Measurements from ENCODE around the gene RICTOR.

RICTOR gene

GRCh38 chr5:39074017-39074814 lies at the start of gene RICTOR:
TSS of gene RICTOR (minus strand) at chr5:39074399. CDS start at chr5:39074377, 22 bp downstream.
- DNase-seq: peak; percentile 52

GRCh38 chr5:39121922-39122321 lies 47.7 kb upstream of the RICTOR start:
- DNase-seq: no peak

GRCh38 chr5:39121315-39121714 lies 47.1 kb upstream of the RICTOR start:
- no peak for DNase-seq

- DNase-seq: no peak
These were observed 45.8 kb upstream of the RICTOR start for GRCh38 chr5:39120052-39120420.

- no peak for DNase-seq
These were observed 45.3 kb upstream of the RICTOR start for GRCh38 chr5:39119404-39120051.

- no peak for DNase-seq
These were observed 44.4 kb upstream of the RICTOR start for GRCh38 chr5:39118638-39119037.

GRCh38 chr5:39117401-39117800 lies 43.2 kb upstream of the RICTOR start:
- no peak for DNase-seq

- DNase-seq: no peak
These were observed 42.4 kb upstream of the RICTOR start for GRCh38 chr5:39116344-39117170.

- no peak for DNase-seq
These were observed 41.6 kb upstream of the RICTOR start for GRCh38 chr5:39115644-39116343.

GRCh38 chr5:39114155-39114554 lies 40.0 kb upstream of the RICTOR start:
- no peak for DNase-seq

- DNase-seq: no peak
These were observed 39.3 kb upstream of the RICTOR start for GRCh38 chr5:39113354-39113953.

- DNase-seq: no peak
These were observed 35.4 kb upstream of the RICTOR start for GRCh38 chr5:39109606-39110005.

GRCh38 chr5:39108987-39109386 lies 34.8 kb upstream of the RICTOR start:
- DNase-seq: no peak

- DNase-seq: no peak
These were observed 33.2 kb upstream of the RICTOR start for GRCh38 chr5:39107350-39107749.

- DNase-seq: no peak
These were observed 32.1 kb upstream of the RICTOR start for GRCh38 chr5:39106322-39106721.

- DNase-seq: no peak
These were observed 30.0 kb upstream of the RICTOR start for GRCh38 chr5:39104221-39104620.

GRCh38 chr5:39102684-39103155 lies 28.5 kb upstream of the RICTOR start:
- DNase-seq: no peak

- no peak for DNase-seq
These were observed 26.7 kb upstream of the RICTOR start for GRCh38 chr5:39100851-39101396.

GRCh38 chr5:39100301-39100850 lies 26.2 kb upstream of the RICTOR start:
- DNase-seq: no peak

- no peak for DNase-seq
These were observed 25.6 kb upstream of the RICTOR start for GRCh38 chr5:39099831-39100230.

- DNase-seq: no peak
These were observed 19.2 kb upstream of the RICTOR start for GRCh38 chr5:39093352-39093751.
